Measurements from ENCODE around the gene SKIDA1. TPM values are rescaled to one million over a fixed set of nuclear protein-coding genes. Genes with fewer than 3 reads are reported as not detected.

The SKIDA1 gene
- total RNA-seq, 1 donor from 2014 or later, result 127 TPM

DNA sequence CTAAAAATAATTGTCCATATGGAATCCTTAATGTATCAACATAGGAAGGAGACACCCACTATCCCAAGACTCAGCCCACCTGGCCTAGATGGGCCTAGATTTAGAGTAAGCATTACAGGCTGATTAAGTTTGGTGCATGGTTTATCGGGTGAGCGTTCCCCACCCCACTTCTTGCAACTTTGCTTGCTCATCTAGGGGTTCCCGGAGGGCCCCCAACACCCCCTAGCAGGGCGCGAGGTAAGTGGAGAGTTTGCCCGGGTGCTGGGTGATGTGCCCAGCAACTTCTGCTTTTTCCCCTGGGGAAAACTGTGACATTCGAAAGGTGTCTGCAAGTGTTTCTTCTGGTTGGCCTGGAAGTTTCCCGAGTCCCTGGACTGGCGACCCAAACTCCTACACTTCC lies 31.7 kb downstream of the SKIDA1 start:
- Histone ChIP-seq H3K79me2 (ENCODE audit: low read depth) (peaks cover 82% of the 10 kb centered on the region), H3K9me3 (ENCODE audit: low read depth) (no peaks in the 10 kb centered on the region), H3K27ac (no peak overlapping the region), H3K4me1 (peaks cover 25% of the 10 kb centered on the region), H3K4me3 (peak overlapping the region; percentile 67), H3K9ac (no peak overlapping the region), H3K36me3 (no peaks in the 10 kb centered on the region), H3F3A (ENCODE audit: low read depth) (peaks cover 63% of the 10 kb centered on the region), H3K4me2 (peak overlapping the region; percentile 89), H2AFZ (replicated peaks) (no peak overlapping the region), H4K20me1 (ENCODE audit: low read depth) (peaks cover 3% of the 10 kb centered on the region), H3K27me3 (peaks cover 9% of the 10 kb centered on the region)
- peak overlapping the region; percentile 82 for H3K27ac Mint-ChIP-seq
- peaks cover 2% of the 10 kb centered on the region for H3K27me3 Mint-ChIP-seq (ENCODE audit: insufficient read depth, low read depth)
- TF ChIP-seq EZH2phosphoT487 (IDR thresholded peaks at IDR 0.05), result no peak
- TF ChIP-seq, protein P1, sequence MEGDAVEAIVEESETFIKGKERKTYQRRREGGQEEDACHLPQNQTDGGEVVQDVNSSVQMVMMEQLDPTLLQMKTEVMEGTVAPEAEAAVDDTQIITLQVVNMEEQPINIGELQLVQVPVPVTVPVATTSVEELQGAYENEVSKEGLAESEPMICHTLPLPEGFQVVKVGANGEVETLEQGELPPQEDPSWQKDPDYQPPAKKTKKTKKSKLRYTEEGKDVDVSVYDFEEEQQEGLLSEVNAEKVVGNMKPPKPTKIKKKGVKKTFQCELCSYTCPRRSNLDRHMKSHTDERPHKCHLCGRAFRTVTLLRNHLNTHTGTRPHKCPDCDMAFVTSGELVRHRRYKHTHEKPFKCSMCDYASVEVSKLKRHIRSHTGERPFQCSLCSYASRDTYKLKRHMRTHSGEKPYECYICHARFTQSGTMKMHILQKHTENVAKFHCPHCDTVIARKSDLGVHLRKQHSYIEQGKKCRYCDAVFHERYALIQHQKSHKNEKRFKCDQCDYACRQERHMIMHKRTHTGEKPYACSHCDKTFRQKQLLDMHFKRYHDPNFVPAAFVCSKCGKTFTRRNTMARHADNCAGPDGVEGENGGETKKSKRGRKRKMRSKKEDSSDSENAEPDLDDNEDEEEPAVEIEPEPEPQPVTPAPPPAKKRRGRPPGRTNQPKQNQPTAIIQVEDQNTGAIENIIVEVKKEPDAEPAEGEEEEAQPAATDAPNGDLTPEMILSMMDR (IDR thresholded peaks at IDR 0.05), result no peak
- TF ChIP-seq EZH2 (IDR thresholded peaks at IDR 0.05), result no peak
- DNase-seq (ENCODE audit: low spot score), result no peak
- peaks cover 49% of the 10 kb centered on the region for H3K4me1 Mint-ChIP-seq
- H3K4me3 Mint-ChIP-seq, result peak overlapping the region; percentile 85
- H3K36me3 Mint-ChIP-seq, result no peaks in the 10 kb centered on the region
- no peaks in the 10 kb centered on the region for H3K9me3 Mint-ChIP-seq

DNA sequence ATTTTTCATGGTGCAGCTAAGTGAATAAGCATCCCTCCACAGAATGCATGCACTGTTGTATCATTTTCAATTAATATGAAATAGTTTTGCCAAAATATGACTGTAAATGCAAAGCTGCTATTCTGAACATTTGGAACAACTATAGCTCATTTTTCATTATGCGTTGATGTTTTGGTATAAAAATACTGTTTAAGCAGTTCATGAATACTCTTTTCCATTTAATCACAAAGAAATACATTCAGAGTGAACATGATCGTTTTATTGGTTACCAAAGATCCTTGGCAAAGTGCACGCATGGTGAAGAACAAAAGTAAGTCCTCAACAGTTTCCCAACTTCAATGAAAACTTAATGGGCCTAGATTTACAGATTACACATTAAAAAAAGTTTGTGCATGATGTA lies 33.1 kb downstream of the SKIDA1 start:
- H3K27me3 ChIP-seq, result no peaks in the 10 kb centered on the region
- H2AFZ ChIP-seq (replicated peaks), result no peak overlapping the region
- peaks cover under 1% of the 10 kb centered on the region for H4K20me1 ChIP-seq (ENCODE audit: low read depth)
- Mint-ChIP-seq H3K9me3 (no peaks in the 10 kb centered on the region), H3K4me1 (peaks cover 44% of the 10 kb centered on the region), H3K27me3 (ENCODE audit: insufficient read depth, low read depth) (peaks cover 2% of the 10 kb centered on the region), H3K27ac (no peak overlapping the region), H3K4me3 (no peak overlapping the region), H3K36me3 (peaks cover 6% of the 10 kb centered on the region)
- DNase-seq (ENCODE audit: low spot score), result no peak
- H3K27ac ChIP-seq, result no peak overlapping the region
- H3K4me3 ChIP-seq, result no peak overlapping the region
- no peaks in the 10 kb centered on the region for H3K9me3 ChIP-seq (ENCODE audit: low read depth)
- peaks cover 63% of the 10 kb centered on the region for H3F3A ChIP-seq (ENCODE audit: low read depth)
- H3K79me2 ChIP-seq (ENCODE audit: low read depth), result peaks cover 69% of the 10 kb centered on the region
- peaks cover 16% of the 10 kb centered on the region for H3K4me1 ChIP-seq
- no peak overlapping the region for H3K4me2 ChIP-seq
- no peak overlapping the region for H3K9ac ChIP-seq
- TF ChIP-seq, protein P1 (IDR thresholded peaks at IDR 0.05), result no peak
- TF ChIP-seq EZH2phosphoT487 (IDR thresholded peaks at IDR 0.05), result no peak
- no peak for TF ChIP-seq EZH2 (IDR thresholded peaks at IDR 0.05)
- no peaks in the 10 kb centered on the region for H3K36me3 ChIP-seq

DNA sequence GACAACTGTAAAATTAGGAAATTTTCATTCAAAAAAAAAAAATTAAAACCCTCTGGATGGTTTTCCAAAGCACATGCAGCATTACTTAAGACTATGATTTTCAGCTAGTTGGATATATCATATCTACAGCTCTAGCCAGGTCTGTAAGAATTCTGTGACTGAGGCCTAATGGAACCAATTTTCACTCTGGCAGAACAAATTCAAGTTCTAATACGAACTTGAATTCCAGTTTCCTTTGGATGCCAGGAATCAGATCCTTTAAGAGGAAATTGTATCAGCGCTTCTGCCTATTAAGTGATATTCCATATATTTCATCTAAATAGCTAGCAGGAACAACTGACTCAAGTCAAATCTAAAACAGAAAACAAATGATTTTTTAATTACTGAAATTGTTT lies 34.8 kb downstream of the SKIDA1 start:
- peaks cover 44% of the 10 kb centered on the region for H3K4me1 Mint-ChIP-seq
- H3K27ac Mint-ChIP-seq, result no peak overlapping the region
- H3K27me3 ChIP-seq, result no peaks in the 10 kb centered on the region
- H3K27ac ChIP-seq, result no peak overlapping the region
- H3K36me3 Mint-ChIP-seq, result peaks cover 6% of the 10 kb centered on the region
- no peak overlapping the region for H3K4me2 ChIP-seq
- H3K79me2 ChIP-seq (ENCODE audit: low read depth), result peaks cover 52% of the 10 kb centered on the region
- no peak overlapping the region for H3K4me3 Mint-ChIP-seq
- no peaks in the 10 kb centered on the region for H3K36me3 ChIP-seq
- no peaks in the 10 kb centered on the region for H3K9me3 ChIP-seq (ENCODE audit: low read depth)
- no peak overlapping the region for H3K9ac ChIP-seq
- TF ChIP-seq EZH2 (IDR thresholded peaks at IDR 0.05), result no peak
- no peak for TF ChIP-seq EZH2phosphoT487 (IDR thresholded peaks at IDR 0.05)
- TF ChIP-seq, protein P1 (IDR thresholded peaks at IDR 0.05), result no peak
- peaks cover 2% of the 10 kb centered on the region for H3K27me3 Mint-ChIP-seq (ENCODE audit: insufficient read depth, low read depth)
- no peak overlapping the region for H2AFZ ChIP-seq (replicated peaks)
- H3K4me3 ChIP-seq, result no peak overlapping the region
- H3K9me3 Mint-ChIP-seq, result no peaks in the 10 kb centered on the region
- no peak for DNase-seq (ENCODE audit: low spot score)
- peaks cover 49% of the 10 kb centered on the region for H3F3A ChIP-seq (ENCODE audit: low read depth)
- no peaks in the 10 kb centered on the region for H4K20me1 ChIP-seq (ENCODE audit: low read depth)
- H3K4me1 ChIP-seq, result peaks cover 16% of the 10 kb centered on the region

Data from neural progenitor cell (in vitro differentiated cells).